GM23338 (cell line): Measurements from ENCODE around the gene TRIM59. TPM values are rescaled to one million over a fixed set of nuclear protein-coding genes. Genes with fewer than 3 reads are reported as not detected.

Source experiments
- ATAC-seq: fragments of 200-7000 bp; cut with Tn5 transposase; 3 replicates; pipeline ENCODE4 v1.9.1; 2020
- DNase-seq: peaks from one replicate; pipeline ENCODE4 v3.0.0-alpha.2; 2015; ENCODE audit warnings: low spot score
- H2AFZ ChIP-seq: fragments of 200-600 bp; sonication (generic); 2 replicates; pipeline ENCODE4 v1.8.0; 2016; ENCODE audit warnings: antibody characterized with exemption, mild to moderate bottlenecking, moderate library complexity
- H3F3A ChIP-seq: fragments of 200-600 bp; sonication (generic); replicated peaks from 2 replicates; pipeline ENCODE4 v1.8.0; 2017; ENCODE audit warnings: antibody characterized with exemption, mixed run types, low read depth
- H3K27ac ChIP-seq: fragments of 200-600 bp; sonication (generic); 2 replicates; pipeline ENCODE4 v1.6.1; 2016; ENCODE audit warnings: low read depth
- H3K27me3 ChIP-seq: fragments of 200-600 bp; sonication (generic); 2 replicates; pipeline ENCODE4 v1.8.0; 2016; ENCODE audit warnings: mild to moderate bottlenecking, mixed run types, moderate library complexity; ENCODE audit not compliant: insufficient read depth
- H3K36me3 ChIP-seq: fragments of 200-600 bp; sonication (generic); 2 replicates; pipeline ENCODE4 v1.8.0; 2016; ENCODE audit warnings: mild to moderate bottlenecking; ENCODE audit not compliant: insufficient read depth
- H3K4me1 ChIP-seq: fragments of 200-600 bp; sonication (generic); 2 replicates; pipeline ENCODE4 v1.8.0; 2016; ENCODE audit warnings: mild to moderate bottlenecking, moderate library complexity; ENCODE audit not compliant: insufficient read depth
- H3K4me2 ChIP-seq: fragments of 200-600 bp; sonication (generic); 2 replicates; pipeline ENCODE4 v1.7.1; 2017; ENCODE audit warnings: mixed run types
- H3K4me3 ChIP-seq: fragments of 200-600 bp; sonication (generic); 2 replicates; pipeline ENCODE4 v1.6.1; 2016; ENCODE audit warnings: mixed run types
- H3K79me2 ChIP-seq: fragments of 200-600 bp; sonication (generic); replicated peaks from 2 replicates; pipeline ENCODE4 v1.8.0; 2017; ENCODE audit warnings: mild to moderate bottlenecking; ENCODE audit not compliant: insufficient read depth
- H3K9me2 ChIP-seq: fragments of 200-600 bp; sonication (generic); 2 replicates; pipeline ENCODE4 v1.8.0; 2017; ENCODE audit not compliant: insufficient read depth
- H4K20me1 ChIP-seq: fragments of 200-600 bp; sonication (generic); replicated peaks from 2 replicates; pipeline ENCODE4 v1.8.0; 2017; ENCODE audit warnings: mild to moderate bottlenecking; ENCODE audit not compliant: insufficient read depth
- H3K27ac Mint-ChIP-seq: 2 replicates; pipeline ENCODE4 v1.8.0; 2020; ENCODE audit warnings: inconsistent platforms, mild to moderate bottlenecking, moderate library complexity, mixed read lengths
- H3K27me3 Mint-ChIP-seq: 3 replicates; pipeline ENCODE4 v1.8.0; 2022; ENCODE audit warnings: low read depth, mild to moderate bottlenecking, moderate library complexity, mixed read lengths, inconsistent platforms; ENCODE audit not compliant: insufficient read depth, poor library complexity
- H3K36me3 Mint-ChIP-seq: 3 replicates; pipeline ENCODE4 v1.8.0; 2021; ENCODE audit warnings: low read depth, mild to moderate bottlenecking, inconsistent platforms, moderate library complexity, mixed read lengths
- H3K4me1 Mint-ChIP-seq: 3 replicates; pipeline ENCODE4 v1.8.0; 2020; ENCODE audit warnings: mild to moderate bottlenecking, inconsistent platforms, mixed read lengths
- H3K4me3 Mint-ChIP-seq: 3 replicates; pipeline ENCODE4 v1.8.0; 2021; ENCODE audit warnings: moderate library complexity, mild to moderate bottlenecking, inconsistent platforms, mixed read lengths
- H3K9me3 Mint-ChIP-seq: 3 replicates; pipeline ENCODE4 v1.8.0; 2020; ENCODE audit warnings: moderate library complexity, mild to moderate bottlenecking, inconsistent platforms, mixed read lengths
- EZH2phosphoT487 ChIP-seq: fragments of 200-600 bp; sonication (generic); IDR thresholded peaks from one replicate; pipeline ENCODE4 v1.8.1; 2018; ENCODE audit warnings: antibody characterized with exemption; ENCODE audit not compliant: unreplicated experiment
- JUNB ChIP-seq: IDR thresholded peaks from one replicate; pipeline ENCODE4 v1.6.1; 2016; ENCODE audit warnings: antibody characterized with exemption; ENCODE audit not compliant: unreplicated experiment
- NANOG ChIP-seq: IDR thresholded peaks from 2 replicates; pipeline ENCODE4 v1.6.1; 2016; ENCODE audit warnings: antibody characterized with exemption, borderline replicate concordance
- POLR2AphosphoS5 ChIP-seq: IDR thresholded peaks from 2 replicates; pipeline ENCODE4 v1.6.1; 2016; ENCODE audit warnings: antibody characterized with exemption, low read depth
- STAT1 ChIP-seq: IDR thresholded peaks from one replicate; pipeline ENCODE4 v1.6.1; 2016; ENCODE audit warnings: antibody characterized with exemption; ENCODE audit not compliant: unreplicated experiment
- ZNF114 ChIP-seq: fragments of 250-450 bp; sonication (Bioruptor Pico); IDR thresholded peaks from 2 replicates; pipeline ENCODE4 v1.5.0; 2020; ENCODE audit warnings: mild to moderate bottlenecking, moderate library complexity
- ZNF331 ChIP-seq: fragments of 250-450 bp; sonication (Bioruptor Pico); IDR thresholded peaks from 2 replicates; pipeline ENCODE4 v1.5.0; 2020; ENCODE audit warnings: low read depth, mild to moderate bottlenecking, moderate library complexity
- polyA plus RNA-seq: library from polyadenylated mRNA; unstranded; fragments of >200 nt; fragmentation: Nextera tagmentation; extraction: Ambion mirVana; gene quantifications from 2 replicates; pipeline ENCODE4 v1.2.1, GENCODE V29; 2016
- total RNA-seq: library from RNA; depleted of rRNA; stranded (reverse); fragments of >200 nt; shearing (Covaris generic); gene quantifications from 2 replicates; pipeline ENCODE4 v1.2.3, GENCODE V29; 2014
- TF ChIP-seq, protein P1 (sequence below): IDR thresholded peaks from one replicate; pipeline ENCODE4 v1.6.1; 2018; ENCODE audit warnings: antibody characterized with exemption; ENCODE audit not compliant: unreplicated experiment
- TF ChIP-seq, protein P2 (sequence below): IDR thresholded peaks from 2 replicates; pipeline ENCODE4 v1.6.1; 2016; ENCODE audit warnings: antibody characterized with exemption
- TF ChIP-seq, protein P3 (sequence below), 2 experiments: fragments of 200-600 bp in 1 of 2; sonication (generic) in 1 of 2; conservative IDR thresholded peaks; 2 replicates each; pipeline versions ENCODE4 v1.5.1 to v1.6.1; 2016 to 2017; ENCODE audit warnings: antibody characterized with exemption in 2 of 2, low read depth in 2 of 2, mild to moderate bottlenecking in 2 of 2, moderate library complexity in 1 of 2

The TRIM59 gene
- total and polyA plus RNA-seq, 2 experiments from 2014 or later, result 46.2 to 98.6 TPM

DNA sequence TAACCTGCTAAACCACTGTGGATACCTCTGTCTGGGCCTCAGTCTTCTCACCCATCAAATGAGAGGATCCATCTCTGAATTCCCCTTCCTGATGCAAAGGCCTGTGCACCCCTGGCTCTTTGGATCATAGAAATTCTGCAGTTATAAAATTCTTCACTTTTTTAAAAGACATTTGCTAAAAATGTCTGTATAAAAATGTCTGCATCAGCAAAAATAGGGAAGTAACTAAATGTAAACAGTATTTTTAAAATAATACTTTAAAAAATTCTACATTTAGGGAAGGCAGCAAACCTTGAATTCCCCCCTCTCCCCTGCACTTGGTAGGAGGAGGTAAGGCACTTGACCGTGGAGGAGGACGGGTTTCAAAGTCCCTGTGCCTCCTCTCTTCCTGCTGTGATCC is 25.6 kb upstream of the TRIM59 start:
- Histone ChIP-seq H3K36me3 (no peaks in the 10 kb centered on the region; the same call in 1 of the 2 replicates), H3K27ac (no peak overlapping the region), H3K4me1 (no peaks in the 10 kb centered on the region), H3K4me2 (no peak overlapping the region), H3K4me3 (no peak overlapping the region), H3K27me3 (no peaks in the 10 kb centered on the region), H2AFZ (no peak overlapping the region), H3K9me2 (0 out of 2 replicates have a peak, but pooled peaks cover 7% of the 10 kb centered on the region), H3F3A (no peaks in the 10 kb centered on the region), H3K79me2 (no peaks in the 10 kb centered on the region), H4K20me1 (no peaks in the 10 kb centered on the region)
- H3K4me3 Mint-ChIP-seq, result no peak overlapping the region
- H3K27me3 Mint-ChIP-seq, result peaks cover 5% of the 10 kb centered on the region
- H3K27ac Mint-ChIP-seq, result no peak overlapping the region
- H3K36me3 Mint-ChIP-seq, result peaks cover 10% of the 10 kb centered on the region; the same call in 2 of the 3 replicates
- DNase-seq (no peak), ATAC-seq (no peak)
- H3K9me3 Mint-ChIP-seq, result peaks cover 10% of the 10 kb centered on the region
- H3K4me1 Mint-ChIP-seq, result no peaks in the 10 kb centered on the region
- TF ChIP-seq, protein P1, sequence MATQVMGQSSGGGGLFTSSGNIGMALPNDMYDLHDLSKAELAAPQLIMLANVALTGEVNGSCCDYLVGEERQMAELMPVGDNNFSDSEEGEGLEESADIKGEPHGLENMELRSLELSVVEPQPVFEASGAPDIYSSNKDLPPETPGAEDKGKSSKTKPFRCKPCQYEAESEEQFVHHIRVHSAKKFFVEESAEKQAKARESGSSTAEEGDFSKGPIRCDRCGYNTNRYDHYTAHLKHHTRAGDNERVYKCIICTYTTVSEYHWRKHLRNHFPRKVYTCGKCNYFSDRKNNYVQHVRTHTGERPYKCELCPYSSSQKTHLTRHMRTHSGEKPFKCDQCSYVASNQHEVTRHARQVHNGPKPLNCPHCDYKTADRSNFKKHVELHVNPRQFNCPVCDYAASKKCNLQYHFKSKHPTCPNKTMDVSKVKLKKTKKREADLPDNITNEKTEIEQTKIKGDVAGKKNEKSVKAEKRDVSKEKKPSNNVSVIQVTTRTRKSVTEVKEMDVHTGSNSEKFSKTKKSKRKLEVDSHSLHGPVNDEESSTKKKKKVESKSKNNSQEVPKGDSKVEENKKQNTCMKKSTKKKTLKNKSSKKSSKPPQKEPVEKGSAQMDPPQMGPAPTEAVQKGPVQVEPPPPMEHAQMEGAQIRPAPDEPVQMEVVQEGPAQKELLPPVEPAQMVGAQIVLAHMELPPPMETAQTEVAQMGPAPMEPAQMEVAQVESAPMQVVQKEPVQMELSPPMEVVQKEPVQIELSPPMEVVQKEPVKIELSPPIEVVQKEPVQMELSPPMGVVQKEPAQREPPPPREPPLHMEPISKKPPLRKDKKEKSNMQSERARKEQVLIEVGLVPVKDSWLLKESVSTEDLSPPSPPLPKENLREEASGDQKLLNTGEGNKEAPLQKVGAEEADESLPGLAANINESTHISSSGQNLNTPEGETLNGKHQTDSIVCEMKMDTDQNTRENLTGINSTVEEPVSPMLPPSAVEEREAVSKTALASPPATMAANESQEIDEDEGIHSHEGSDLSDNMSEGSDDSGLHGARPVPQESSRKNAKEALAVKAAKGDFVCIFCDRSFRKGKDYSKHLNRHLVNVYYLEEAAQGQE, result no peak
- TF ChIP-seq STAT1 (no peak), ZNF114 (no peak), JUNB (no peak), EZH2phosphoT487 (no peak), POLR2AphosphoS5 (no peak)
- TF ChIP-seq, protein P2, sequence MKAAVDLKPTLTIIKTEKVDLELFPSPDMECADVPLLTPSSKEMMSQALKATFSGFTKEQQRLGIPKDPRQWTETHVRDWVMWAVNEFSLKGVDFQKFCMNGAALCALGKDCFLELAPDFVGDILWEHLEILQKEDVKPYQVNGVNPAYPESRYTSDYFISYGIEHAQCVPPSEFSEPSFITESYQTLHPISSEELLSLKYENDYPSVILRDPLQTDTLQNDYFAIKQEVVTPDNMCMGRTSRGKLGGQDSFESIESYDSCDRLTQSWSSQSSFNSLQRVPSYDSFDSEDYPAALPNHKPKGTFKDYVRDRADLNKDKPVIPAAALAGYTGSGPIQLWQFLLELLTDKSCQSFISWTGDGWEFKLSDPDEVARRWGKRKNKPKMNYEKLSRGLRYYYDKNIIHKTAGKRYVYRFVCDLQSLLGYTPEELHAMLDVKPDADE, result no peak
- TF ChIP-seq, protein P3, sequence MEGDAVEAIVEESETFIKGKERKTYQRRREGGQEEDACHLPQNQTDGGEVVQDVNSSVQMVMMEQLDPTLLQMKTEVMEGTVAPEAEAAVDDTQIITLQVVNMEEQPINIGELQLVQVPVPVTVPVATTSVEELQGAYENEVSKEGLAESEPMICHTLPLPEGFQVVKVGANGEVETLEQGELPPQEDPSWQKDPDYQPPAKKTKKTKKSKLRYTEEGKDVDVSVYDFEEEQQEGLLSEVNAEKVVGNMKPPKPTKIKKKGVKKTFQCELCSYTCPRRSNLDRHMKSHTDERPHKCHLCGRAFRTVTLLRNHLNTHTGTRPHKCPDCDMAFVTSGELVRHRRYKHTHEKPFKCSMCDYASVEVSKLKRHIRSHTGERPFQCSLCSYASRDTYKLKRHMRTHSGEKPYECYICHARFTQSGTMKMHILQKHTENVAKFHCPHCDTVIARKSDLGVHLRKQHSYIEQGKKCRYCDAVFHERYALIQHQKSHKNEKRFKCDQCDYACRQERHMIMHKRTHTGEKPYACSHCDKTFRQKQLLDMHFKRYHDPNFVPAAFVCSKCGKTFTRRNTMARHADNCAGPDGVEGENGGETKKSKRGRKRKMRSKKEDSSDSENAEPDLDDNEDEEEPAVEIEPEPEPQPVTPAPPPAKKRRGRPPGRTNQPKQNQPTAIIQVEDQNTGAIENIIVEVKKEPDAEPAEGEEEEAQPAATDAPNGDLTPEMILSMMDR (conservative IDR thresholded peaks at IDR 0.05; ENCODE audit: low read depth in 2 of 2), result no peak

DNA sequence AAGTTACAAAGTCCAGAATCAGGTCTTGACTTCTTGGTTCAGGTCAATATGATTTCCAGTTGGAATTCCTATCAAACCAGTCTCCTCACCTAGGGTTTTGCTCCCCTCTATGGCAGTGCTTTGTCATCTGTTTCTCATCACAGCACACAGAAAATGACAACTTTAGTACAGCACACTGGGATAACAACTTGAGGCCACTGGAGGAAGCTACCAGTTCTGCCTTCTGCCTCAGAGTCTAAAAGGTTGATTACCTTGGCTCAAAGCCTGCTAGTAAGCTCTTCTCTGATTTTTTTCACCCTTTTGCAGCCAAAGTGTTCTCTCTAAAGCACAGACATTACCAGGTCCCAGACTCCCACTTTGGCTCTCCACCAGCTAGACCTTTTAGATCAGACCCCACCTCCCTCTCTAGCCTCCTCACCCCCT is 24.8 kb upstream of the TRIM59 start:
- Mint-ChIP-seq H3K27ac (no peak overlapping the region), H3K4me1 (no peaks in the 10 kb centered on the region), H3K27me3 (peaks cover 5% of the 10 kb centered on the region), H3K4me3 (no peak overlapping the region), H3K36me3 (peaks cover 17% of the 10 kb centered on the region), H3K9me3 (peaks cover 18% of the 10 kb centered on the region)
- Histone ChIP-seq H3K36me3 (no peaks in the 10 kb centered on the region; the same call in 1 of the 2 replicates), H3K27ac (no peak overlapping the region), H3K4me3 (no peak overlapping the region), H3F3A (no peaks in the 10 kb centered on the region), H2AFZ (no peak overlapping the region), H3K27me3 (no peaks in the 10 kb centered on the region), H4K20me1 (no peaks in the 10 kb centered on the region), H3K4me2 (no peak overlapping the region), H3K4me1 (no peaks in the 10 kb centered on the region), H3K79me2 (no peaks in the 10 kb centered on the region), H3K9me2 (0 out of 2 replicates have a peak, but pooled peaks cover 7% of the 10 kb centered on the region)
- no peak for DNase-seq
- ATAC-seq, result no peak
- TF ChIP-seq STAT1 (no peak), POLR2AphosphoS5 (no peak), JUNB (no peak), ZNF331 (CRISPR knock-in tag) (no peak), ZNF114 (no peak), NANOG (no peak)
- TF ChIP-seq, protein P1, result no peak
- TF ChIP-seq, protein P3 (conservative IDR thresholded peaks at IDR 0.05; ENCODE audit: low read depth in 2 of 2), result no peak
- TF ChIP-seq, protein P2, result no peak
